ENCODE data around the gene DCHS2. TPM values are rescaled to one million over a fixed set of nuclear protein-coding genes. Genes with fewer than 3 reads are reported as not detected.

Gene DCHS2
- total and polyA plus RNA-seq, 2 experiments from 2014 or later: 0.12 to 1.7 TPM

GRCh38 chr4:154183264-154183663 is 308.3 kb downstream of the DCHS2 start:
- TF ChIP-seq EZH2phosphoT487 (IDR thresholded peaks at IDR 0.05; ENCODE audit: low read depth, severe bottlenecking, unreplicated experiment) (no peak), EZH2 (IDR thresholded peaks at IDR 0.05; ENCODE audit: borderline replicate concordance) (no peak)
- TF ChIP-seq, protein P1, sequence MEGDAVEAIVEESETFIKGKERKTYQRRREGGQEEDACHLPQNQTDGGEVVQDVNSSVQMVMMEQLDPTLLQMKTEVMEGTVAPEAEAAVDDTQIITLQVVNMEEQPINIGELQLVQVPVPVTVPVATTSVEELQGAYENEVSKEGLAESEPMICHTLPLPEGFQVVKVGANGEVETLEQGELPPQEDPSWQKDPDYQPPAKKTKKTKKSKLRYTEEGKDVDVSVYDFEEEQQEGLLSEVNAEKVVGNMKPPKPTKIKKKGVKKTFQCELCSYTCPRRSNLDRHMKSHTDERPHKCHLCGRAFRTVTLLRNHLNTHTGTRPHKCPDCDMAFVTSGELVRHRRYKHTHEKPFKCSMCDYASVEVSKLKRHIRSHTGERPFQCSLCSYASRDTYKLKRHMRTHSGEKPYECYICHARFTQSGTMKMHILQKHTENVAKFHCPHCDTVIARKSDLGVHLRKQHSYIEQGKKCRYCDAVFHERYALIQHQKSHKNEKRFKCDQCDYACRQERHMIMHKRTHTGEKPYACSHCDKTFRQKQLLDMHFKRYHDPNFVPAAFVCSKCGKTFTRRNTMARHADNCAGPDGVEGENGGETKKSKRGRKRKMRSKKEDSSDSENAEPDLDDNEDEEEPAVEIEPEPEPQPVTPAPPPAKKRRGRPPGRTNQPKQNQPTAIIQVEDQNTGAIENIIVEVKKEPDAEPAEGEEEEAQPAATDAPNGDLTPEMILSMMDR (IDR thresholded peaks at IDR 0.05; ENCODE audit: poor library complexity): no peak
- Histone ChIP-seq H3K79me2 (no peaks in the 10 kb centered on the region), H4K20me1 (ENCODE audit: insufficient read depth, poor library complexity, severe bottlenecking) (no peaks in the 10 kb centered on the region), H3K36me3 (replicated peaks; ENCODE audit: insufficient read depth, low read depth) (no peaks in the 10 kb centered on the region), H3K4me3 (no peak overlapping the region), H3K9me3 (ENCODE audit: low read depth) (no peaks in the 10 kb centered on the region), H2AFZ (no peak overlapping the region), H3K27ac (no peak overlapping the region), H3K9me2 (replicated peaks; ENCODE audit: insufficient read depth) (no peaks in the 10 kb centered on the region), H3K4me1 (ENCODE audit: insufficient read depth) (no peaks in the 10 kb centered on the region), H3K4me2 (no peak overlapping the region), H3K27me3 (no peaks in the 10 kb centered on the region)
- no peak for DNase-seq (ENCODE audit: low spot score)
- 85% methylated on average over 1 of the region's 1 CpG for WGBS (ENCODE audit: low lambda C conversion rate, missing lambda C conversion rate)

Other genes with a start within 250 kb of the DCHS2 start
- 63.9 and 67.3 TPM in 2 replicates for gene PLRG1, start 58.6 kb upstream of the DCHS2 start, total RNA-seq
- gene PLRG1, start 58.6 kb upstream of the DCHS2 start, polyA plus RNA-seq: 54.4 and 60.0 TPM in 2 replicates
- 1,901 and 1,953 TPM in 2 replicates for gene FGB, start 71.2 kb upstream of the DCHS2 start, total RNA-seq
- 1,888 and 2,096 TPM in 2 replicates for gene FGB, start 71.2 kb upstream of the DCHS2 start, polyA plus RNA-seq
- gene FGA, start 98.9 kb upstream of the DCHS2 start, total RNA-seq: 1,189 and 1,239 TPM in 2 replicates
- 446 and 579 TPM in 2 replicates for gene FGA, start 98.9 kb upstream of the DCHS2 start, polyA plus RNA-seq
- gene FGG, start 120.9 kb upstream of the DCHS2 start, total RNA-seq: 1,531 and 1,684 TPM in 2 replicates
- 1,125 and 1,415 TPM in 2 replicates for gene FGG, start 120.9 kb upstream of the DCHS2 start, polyA plus RNA-seq